ENCODE results near the gene NFE2L1. TPM values are rescaled to one million over a fixed set of nuclear protein-coding genes. Genes with fewer than 3 reads are reported as not detected.

Gene NFE2L1
- total and polyA plus RNA-seq, 9 of the 15 experiments (the other 6 are each of a cell fraction or from before 2014, with no cell fraction given) = 2.0 to 68.6 (median 39.7) TPM

GRCh38 chr17:48064638-48065037, 16.5 kb downstream of the NFE2L1 start:
- Histone ChIP-seq H3K4me3 (no peak overlapping the region), H3K27me3 (ENCODE audit: control insufficient read depth in 2 of 2, insufficient read depth in 2 of 2, low read length in 2 of 2) (no peaks in the 10 kb centered on the region), H3K9ac (ENCODE audit: insufficient read depth in 1 of 2, low read depth in 2 of 2, low read length in 2 of 2) (no peak overlapping the region), H3K9me3 (replicated peaks; ENCODE audit: control insufficient read depth, insufficient read depth, low read depth, low read length) (no peaks in the 10 kb centered on the region), H3K27ac (ENCODE audit: extremely low read depth, low read depth, low read length) (no peak overlapping the region; the same call in 2 of the 3 replicates), H3K4me2 (ENCODE audit: insufficient read depth, low read length) (no peak overlapping the region), H3K36me3 (ENCODE audit: control insufficient read depth, insufficient read depth, low read length) (peaks cover 75% of the 10 kb centered on the region), H3K79me2 (ENCODE audit: control insufficient read depth, insufficient read depth, low read length) (no peaks in the 10 kb centered on the region), H2AFZ (ENCODE audit: low read depth, low read length) (no peak overlapping the region), H3K4me1 (replicated peaks in 1 of 2; ENCODE audit: control insufficient read depth in 2 of 2, insufficient read depth in 2 of 2, low read length in 2 of 2) (peaks cover 0 to 7% of the 10 kb centered on the region in 2 experiments; a peak in 2 of 5 replicates), H3K9me1 (ENCODE audit: control insufficient read depth, insufficient read depth, low read length) (no peaks in the 10 kb centered on the region), H4K20me1 (replicated peaks; ENCODE audit: control insufficient read depth, insufficient read depth, low read length) (peaks cover 3% of the 10 kb centered on the region; the same call in 1 of the 2 replicates)
- no peak for DNase-seq (ENCODE audit: extremely low read depth in 1 of 4, low spot score in 3 of 4)
- BruUV-seq (replicated peaks) = no TSS peak
- no peak for ATAC-seq
- 77% methylated on average over 3 of the region's 3 CpGs for WGBS (ENCODE audit: insufficient coverage, low coverage, missing lambda C conversion rate)
- ChIA-PET CTCF (ENCODE audit: low intra/inter-chr PET ratio) (no interaction called here), POLR2A (interaction anchor here (0.6 to 2.5 kb wide), 7 partner anchors 9 to 430 kb away, joined by 3 to 15 read pairs (median 4); partner anchors contain the start of gene NFE2L1)
- in situ Hi-C loops (cut with MboI) (loop anchor here (5.0 kb wide), 1 partner anchor 37 kb away; no protein-coding TSS in a partner anchor), intact Hi-C loops (cut with micrococcal nuclease) (no loop called here)
- no peak for FAIRE-seq
- TF ChIP-seq ZNF830 (CRISPR knock-in tag; IDR thresholded peaks at IDR 0.05) = no peak
- no peak for TF ChIP-seq ZNF766 (CRISPR knock-in tag; conservative IDR thresholded peaks at IDR 0.05)
- no peak for TF ChIP-seq ZNF551 (CRISPR knock-in tag; IDR thresholded peaks at IDR 0.05)
- no peak for TF ChIP-seq POLR2A (conservative IDR thresholded peaks at IDR 0.05)
- no peak for TF ChIP-seq GTF3C2 (IDR thresholded peaks at IDR 0.05; ENCODE audit: borderline replicate concordance, extremely low read depth, insufficient read length)
- TF ChIP-seq TAF9B (IDR thresholded peaks at IDR 0.05; ENCODE audit: partially characterized antibody) = no peak
- no peak for TF ChIP-seq CHCHD3 (CRISPR knock-in tag; IDR thresholded peaks at IDR 0.05)
- TF ChIP-seq EGR1 (conservative IDR thresholded peaks at IDR 0.05) = no peak
- no peak for TF ChIP-seq ZSCAN32 (CRISPR knock-in tag; IDR thresholded peaks at IDR 0.05)
- TF ChIP-seq CBX5 (IDR thresholded peaks at IDR 0.05; ENCODE audit: borderline replicate concordance, low read depth) = no peak
- TF ChIP-seq CREB5 (CRISPR knock-in tag; IDR thresholded peaks at IDR 0.05) = no peak
- TF ChIP-seq ZNF511 (CRISPR knock-in tag; IDR thresholded peaks at IDR 0.05) = no peak
- no peak for TF ChIP-seq MAFK (IDR thresholded peaks at IDR 0.05; ENCODE audit: low read length)
- TF ChIP-seq U2AF1 (optimal IDR thresholded peaks at IDR 0.05; ENCODE audit: low read depth, low read length) = no peak
- TF ChIP-seq SRSF3 (IDR thresholded peaks at IDR 0.05; ENCODE audit: insufficient read depth, low read length) = no peak
- no peak for TF ChIP-seq TFE3 (CRISPR knock-in tag; IDR thresholded peaks at IDR 0.05)
- no peak for TF ChIP-seq NELFE (IDR thresholded peaks at IDR 0.05; ENCODE audit: insufficient read depth, insufficient read length)
- no peak for TF ChIP-seq ZNF79 (CRISPR knock-in tag; IDR thresholded peaks at IDR 0.05; ENCODE audit: low read depth)
- TF ChIP-seq SIN3B (IDR thresholded peaks at IDR 0.05; ENCODE audit: low read depth) = no peak
